GM21367 (cell line): Measurements from ENCODE around the gene CNOT2.

ENCODE experiments used
- ATAC-seq: cut with Tn5 transposase; IDR thresholded peaks from one replicate; pipeline ENCODE4 v1.9.1; 2021; ENCODE audit not compliant: unreplicated experiment

The CNOT2 gene, protein sequence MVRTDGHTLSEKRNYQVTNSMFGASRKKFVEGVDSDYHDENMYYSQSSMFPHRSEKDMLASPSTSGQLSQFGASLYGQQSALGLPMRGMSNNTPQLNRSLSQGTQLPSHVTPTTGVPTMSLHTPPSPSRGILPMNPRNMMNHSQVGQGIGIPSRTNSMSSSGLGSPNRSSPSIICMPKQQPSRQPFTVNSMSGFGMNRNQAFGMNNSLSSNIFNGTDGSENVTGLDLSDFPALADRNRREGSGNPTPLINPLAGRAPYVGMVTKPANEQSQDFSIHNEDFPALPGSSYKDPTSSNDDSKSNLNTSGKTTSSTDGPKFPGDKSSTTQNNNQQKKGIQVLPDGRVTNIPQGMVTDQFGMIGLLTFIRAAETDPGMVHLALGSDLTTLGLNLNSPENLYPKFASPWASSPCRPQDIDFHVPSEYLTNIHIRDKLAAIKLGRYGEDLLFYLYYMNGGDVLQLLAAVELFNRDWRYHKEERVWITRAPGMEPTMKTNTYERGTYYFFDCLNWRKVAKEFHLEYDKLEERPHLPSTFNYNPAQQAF

GRCh38 chr12:70242695-70243509 lies at the start of gene CNOT2:
TSS of gene CNOT2 (plus strand) at chr12:70243433. CDS start at chr12:70278227, 34,794 bp downstream.
- peak; percentile 58 for ATAC-seq

DNA sequence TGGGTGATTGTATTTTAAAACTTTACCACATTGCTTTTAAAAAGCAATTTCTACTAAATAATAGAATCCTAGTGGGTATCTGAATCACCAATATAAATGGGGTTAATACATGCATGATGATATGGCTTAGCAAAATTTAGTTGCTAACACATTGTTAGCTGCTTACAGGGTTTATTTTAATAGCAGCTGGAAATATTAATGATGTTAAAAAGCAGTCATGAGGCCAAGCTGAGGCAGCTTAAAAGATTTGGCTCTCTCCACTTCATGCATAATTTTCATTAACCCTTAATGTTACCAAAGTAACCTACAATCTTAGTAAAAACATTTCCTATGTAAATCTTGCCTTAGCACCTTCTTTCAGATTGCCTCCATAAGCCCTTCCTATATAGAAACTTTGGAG lies 49.2 kb upstream of the CNOT2 start:
- ATAC-seq: no peak

DNA sequence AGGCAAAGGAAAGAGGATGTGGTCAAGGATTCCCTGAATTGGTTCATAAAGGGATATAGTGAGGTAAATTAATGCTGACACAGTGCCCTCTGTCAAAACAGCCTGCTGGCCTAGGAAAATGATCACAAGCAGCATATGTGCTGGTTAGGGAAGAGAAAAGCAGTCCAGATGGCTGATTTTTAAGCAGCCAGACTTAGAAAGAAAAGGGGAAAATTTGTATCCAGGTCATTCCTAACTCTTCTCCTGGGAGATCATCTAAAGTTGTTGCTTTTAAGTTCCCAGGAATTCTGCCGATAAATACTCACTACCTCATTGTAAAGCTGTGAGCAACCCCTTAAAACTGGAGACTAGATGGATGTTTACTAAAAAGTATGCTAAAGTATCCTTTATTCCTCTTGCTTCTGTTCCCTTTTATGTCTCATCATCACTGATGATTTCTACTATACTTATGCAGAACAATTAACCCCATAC lies 46.4 kb upstream of the CNOT2 start:
- ATAC-seq: no peak

GRCh38 chr12:70197345-70197744 lies 45.9 kb upstream of the CNOT2 start:
- no peak for ATAC-seq

- ATAC-seq: no peak
These were observed 29.5 kb upstream of the CNOT2 start for GRCh38 chr12:70213707-70214106.

DNA sequence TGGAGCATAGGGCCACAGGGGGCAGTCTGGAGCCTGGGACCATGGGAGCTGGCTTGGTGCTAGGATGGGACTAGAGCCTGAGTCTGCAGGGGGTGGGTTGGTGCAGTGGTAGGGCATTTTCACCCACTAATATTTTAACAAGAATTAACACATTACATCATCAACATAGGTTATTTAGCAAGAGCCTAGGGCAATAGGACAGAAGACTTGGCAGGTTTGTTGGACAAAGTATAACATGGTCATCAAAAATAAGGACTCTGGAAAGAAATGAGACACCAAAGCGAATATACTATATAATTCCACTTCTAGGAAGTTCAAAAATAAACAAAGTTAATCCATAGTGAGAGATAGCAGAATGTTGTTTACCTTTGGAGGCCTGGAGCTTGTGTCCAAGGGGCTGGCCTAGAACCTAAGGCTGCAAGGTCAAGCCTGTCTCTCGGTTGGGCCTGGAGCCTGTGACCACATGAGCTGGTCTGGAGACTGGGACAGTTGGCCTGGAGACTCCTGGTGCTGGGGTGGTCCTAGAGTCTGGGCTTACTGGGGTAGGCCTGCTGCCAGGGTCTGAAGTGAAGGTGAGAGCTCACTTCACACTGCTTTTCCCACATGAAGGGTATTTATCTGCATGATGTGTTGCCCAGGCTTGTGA lies 28.1 kb upstream of the CNOT2 start:
- no peak for ATAC-seq

DNA sequence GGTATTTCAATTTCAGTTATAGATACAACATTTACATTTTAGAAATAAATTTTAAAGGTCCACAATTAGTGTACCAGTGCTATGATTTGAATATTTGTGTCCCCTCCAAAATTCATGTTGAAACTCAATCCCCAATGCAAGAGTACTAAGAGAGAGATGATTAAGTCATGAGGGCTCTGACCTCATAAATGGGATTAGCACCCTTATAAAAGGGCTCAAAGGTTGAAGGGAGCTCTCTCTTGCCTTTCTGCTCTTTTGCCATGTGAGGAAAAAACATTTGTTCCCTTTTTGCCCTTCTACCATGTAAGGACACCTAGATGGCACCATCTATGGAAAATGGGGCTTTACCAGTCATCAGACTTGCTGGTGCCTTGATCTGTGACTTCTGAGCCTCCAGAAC lies 25.8 kb upstream of the CNOT2 start:
- no peak for ATAC-seq

- no peak for ATAC-seq
These were observed 21.6 kb upstream of the CNOT2 start for GRCh38 chr12:70221626-70222025.

GRCh38 chr12:70227911-70228310 lies 15.3 kb upstream of the CNOT2 start:
- no peak for ATAC-seq

DNA sequence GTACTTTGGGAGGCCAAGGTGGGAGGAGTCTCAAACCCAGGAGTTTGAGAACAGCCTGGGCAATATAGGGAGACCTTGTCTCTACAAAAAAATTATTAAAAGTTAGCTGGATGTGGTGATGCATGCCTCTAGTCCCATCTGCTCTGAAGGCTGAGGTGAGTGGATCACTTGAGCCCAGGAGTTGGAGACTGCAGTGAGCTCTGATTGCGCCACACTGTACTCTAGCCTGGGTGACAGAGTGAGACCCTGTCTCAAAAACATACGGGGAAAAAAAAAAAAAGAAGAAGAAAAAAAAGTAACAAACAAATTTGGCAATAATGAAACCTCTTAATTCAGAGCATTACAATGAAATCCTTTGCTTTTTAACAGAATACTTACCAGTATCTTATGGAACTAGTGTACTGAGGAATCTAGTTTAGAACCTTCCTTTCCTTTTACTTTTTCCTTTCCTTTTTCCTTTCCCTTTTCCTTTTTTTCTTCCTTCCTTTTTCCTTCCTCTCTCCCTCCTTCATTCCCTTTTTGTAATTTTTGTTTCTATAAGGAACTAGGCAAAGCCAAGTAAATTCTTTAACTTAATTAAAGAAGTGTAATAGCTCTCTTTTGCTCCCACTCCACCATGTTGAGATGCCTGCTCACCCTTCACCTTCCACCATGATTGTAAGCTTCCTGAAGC lies 12.2 kb upstream of the CNOT2 start:
- ATAC-seq: no peak

- no peak for ATAC-seq
These were observed 6.2 kb upstream of the CNOT2 start for GRCh38 chr12:70236990-70237389.

DNA sequence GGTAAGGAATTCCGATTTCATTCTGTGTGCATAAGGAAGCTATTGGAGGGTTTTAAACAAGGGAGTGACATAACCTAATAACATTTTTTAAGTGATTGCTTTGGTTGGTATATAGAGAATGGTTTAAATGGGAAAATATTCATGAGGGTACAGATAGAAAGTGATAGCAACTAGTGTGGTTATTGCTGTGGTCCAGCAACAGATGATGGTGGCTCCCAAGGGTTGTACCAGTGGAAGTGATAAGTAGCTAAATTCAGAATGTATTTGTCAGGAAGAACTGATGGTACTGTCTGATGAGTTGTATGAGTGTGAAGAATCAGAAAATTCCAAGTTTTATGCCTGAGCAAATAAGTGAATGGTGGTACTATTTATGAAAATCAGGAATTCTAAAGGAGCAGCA lies 2.6 kb upstream of the CNOT2 start:
- ATAC-seq: no peak

DNA sequence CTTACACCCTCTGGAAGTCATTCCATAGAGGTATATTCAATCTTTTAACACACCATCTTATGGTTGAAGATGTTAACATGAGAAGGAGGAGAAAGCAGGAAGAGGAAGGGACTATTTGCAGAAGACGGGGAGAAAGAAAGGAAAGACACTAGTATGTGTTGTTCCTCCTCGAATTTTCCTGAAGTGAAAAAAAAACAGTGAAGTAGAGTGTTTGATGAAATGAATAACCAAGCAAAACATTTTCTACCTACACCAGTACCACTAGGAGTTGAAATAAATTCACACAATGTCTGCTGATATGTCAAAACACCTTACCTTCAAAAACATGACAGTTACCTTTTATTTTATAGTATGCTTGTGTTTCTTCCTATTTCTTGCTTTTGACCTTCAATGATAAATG lies 1.4 kb upstream of the CNOT2 start:
- ATAC-seq: no peak

DNA sequence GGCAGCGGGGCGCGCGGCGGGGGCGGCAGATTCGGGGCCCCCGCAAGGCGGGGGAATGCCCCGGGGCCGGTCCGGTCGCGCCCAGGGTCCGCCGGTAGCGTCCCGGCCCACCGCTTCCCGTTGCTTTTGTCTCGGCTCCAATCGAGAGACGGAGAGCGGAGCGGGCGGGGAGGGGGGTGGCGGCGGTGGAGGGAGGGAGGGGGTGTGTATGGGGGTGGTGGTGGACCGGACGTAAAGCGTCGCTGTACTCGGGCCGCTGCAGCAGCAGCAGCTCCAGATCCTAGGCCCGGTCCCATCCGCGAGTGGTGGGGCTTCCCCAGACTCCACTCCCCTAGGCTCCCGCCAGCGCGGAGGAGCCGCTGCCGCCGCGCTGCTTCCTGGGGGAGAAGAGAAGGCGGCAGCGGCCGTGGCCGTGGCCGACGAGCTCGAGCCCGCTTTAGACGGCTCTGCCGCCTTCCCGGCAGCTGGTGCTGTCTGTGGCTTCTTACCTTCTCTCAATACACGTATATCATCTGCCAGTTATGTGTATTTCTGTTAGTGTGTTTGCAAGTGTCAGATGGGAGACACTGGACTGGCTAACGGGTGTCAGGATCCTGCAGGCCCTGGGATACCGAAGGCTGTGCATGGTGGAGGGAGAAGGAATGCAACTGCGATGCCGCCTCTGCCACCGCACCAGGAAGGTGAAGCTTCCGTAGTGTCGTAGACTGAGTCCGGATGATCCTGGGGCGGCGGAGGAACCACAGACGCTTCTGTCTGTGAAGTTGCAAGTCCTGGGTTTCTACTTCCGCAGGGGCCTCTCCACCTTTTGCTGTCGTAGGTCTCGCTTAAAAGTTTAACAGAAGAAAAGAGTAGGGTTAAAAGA lies 508 bp downstream of the CNOT2 start:
- ATAC-seq: peak; percentile 34

DNA sequence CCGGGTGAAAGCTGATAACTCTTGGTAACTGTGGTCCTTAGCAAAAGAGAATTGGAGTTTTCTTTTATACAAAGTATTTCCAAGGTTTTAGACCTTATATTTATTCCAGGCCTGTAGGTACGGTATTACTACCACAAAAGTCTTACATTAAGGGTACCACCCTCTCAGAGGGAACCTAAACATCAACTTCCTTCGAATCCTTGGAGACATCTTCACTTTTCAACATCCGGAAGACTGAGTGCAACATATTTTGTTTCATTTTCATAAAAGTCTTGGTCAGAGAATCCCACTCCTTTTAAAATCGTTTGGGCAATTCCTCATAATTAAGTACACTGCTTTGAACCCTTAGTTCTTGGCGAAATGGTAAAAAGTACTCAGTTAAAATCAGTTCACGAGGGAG lies 1.2 kb downstream of the CNOT2 start:
- no peak for ATAC-seq

GRCh38 chr12:70245458-70245857 lies 2.2 kb downstream of the CNOT2 start:
- no peak for ATAC-seq

- no peak for ATAC-seq
These were observed 3.3 kb downstream of the CNOT2 start for GRCh38 chr12:70246580-70246979.

GRCh38 chr12:70247653-70248199 lies 4.5 kb downstream of the CNOT2 start:
- no peak for ATAC-seq

- no peak for ATAC-seq
These were observed 5.6 kb downstream of the CNOT2 start for GRCh38 chr12:70248876-70249275.

- ATAC-seq: no peak
These were observed 6.7 kb downstream of the CNOT2 start for GRCh38 chr12:70249903-70250302.
